ENCODE data around the gene HS1BP3.

Gene HS1BP3

GRCh38 chr2:20652673-20653575 is 2.0 kb upstream of the HS1BP3 start:
- Histone ChIP-seq H3K9me2 (replicated peaks; ENCODE audit: control insufficient read depth, low read length) (no peaks in the 10 kb centered on the region), H3K9me3 (ENCODE audit: control insufficient read depth, insufficient read depth, low read length) (no peaks in the 10 kb centered on the region), H3K4me3 (ENCODE audit: low read length) (no peak overlapping the region), H3F3A (ENCODE audit: control insufficient read depth, insufficient read depth) (no peaks in the 10 kb centered on the region), H3K4me1 (ENCODE audit: control insufficient read depth, low read length) (peaks cover 20% of the 10 kb centered on the region), H4K20me1 (ENCODE audit: control insufficient read depth, insufficient read depth, low read depth, low read length) (no peaks in the 10 kb centered on the region), H3K27ac (ENCODE audit: low read depth, low read length) (no peak overlapping the region), H3K79me2 (ENCODE audit: control insufficient read depth, low read length) (peaks cover 3% of the 10 kb centered on the region; the same call in 1 of the 2 replicates), H3K27me3 (ENCODE audit: control insufficient read depth, low read length) (peaks cover 20% of the 10 kb centered on the region), H3K36me3 (ENCODE audit: control insufficient read depth, low read length) (no peaks in the 10 kb centered on the region), H3K4me2 (ENCODE audit: low read length) (no peak overlapping the region)
- TF ChIP-seq CTCF (IDR thresholded peaks at IDR 0.05; ENCODE audit: low read depth, low read length, poor library complexity, severe bottlenecking) = no peak
- TF ChIP-seq EZH2phosphoT487 (IDR thresholded peaks at IDR 0.05; ENCODE audit: borderline replicate concordance, low read length) = no peak

- H4K20me1 ChIP-seq (ENCODE audit: control insufficient read depth, insufficient read depth, low read depth, low read length) = no peaks in the 10 kb centered on the region
- no peaks in the 10 kb centered on the region for H3F3A ChIP-seq (ENCODE audit: control insufficient read depth, insufficient read depth)
- H3K4me1 ChIP-seq (ENCODE audit: control insufficient read depth, low read length) = peaks cover 21% of the 10 kb centered on the region
- H3K9me2 ChIP-seq (replicated peaks; ENCODE audit: control insufficient read depth, low read length) = no peaks in the 10 kb centered on the region
- no peak overlapping the region for H3K27ac ChIP-seq (ENCODE audit: low read depth, low read length)
- H3K36me3 ChIP-seq (ENCODE audit: control insufficient read depth, low read length) = no peaks in the 10 kb centered on the region
- no peak overlapping the region for H3K4me3 ChIP-seq (ENCODE audit: low read length)
- H3K9me3 ChIP-seq (ENCODE audit: control insufficient read depth, insufficient read depth, low read length) = no peaks in the 10 kb centered on the region
- peaks cover 12% of the 10 kb centered on the region for H3K27me3 ChIP-seq (ENCODE audit: control insufficient read depth, low read length)
- peaks cover 3% of the 10 kb centered on the region; the same call in 1 of the 2 replicates for H3K79me2 ChIP-seq (ENCODE audit: control insufficient read depth, low read length)
- H3K4me2 ChIP-seq (ENCODE audit: low read length) = no peak overlapping the region
- no peak for TF ChIP-seq EZH2phosphoT487 (IDR thresholded peaks at IDR 0.05; ENCODE audit: borderline replicate concordance, low read length)
- no peak for TF ChIP-seq CTCF (IDR thresholded peaks at IDR 0.05; ENCODE audit: low read depth, low read length, poor library complexity, severe bottlenecking)
These were observed 1.2 kb upstream of the HS1BP3 start for GRCh38 chr2:20652141-20652540.

GRCh38 chr2:20651731-20652099 is 817 bp upstream of the HS1BP3 start:
- no peaks in the 10 kb centered on the region for H4K20me1 ChIP-seq (ENCODE audit: control insufficient read depth, insufficient read depth, low read depth, low read length)
- peaks cover 3% of the 10 kb centered on the region; the same call in 1 of the 2 replicates for H3K79me2 ChIP-seq (ENCODE audit: control insufficient read depth, low read length)
- peaks cover 21% of the 10 kb centered on the region for H3K4me1 ChIP-seq (ENCODE audit: control insufficient read depth, low read length)
- H3K9me2 ChIP-seq (replicated peaks; ENCODE audit: control insufficient read depth, low read length) = no peaks in the 10 kb centered on the region
- peaks cover 8% of the 10 kb centered on the region for H3K27me3 ChIP-seq (ENCODE audit: control insufficient read depth, low read length)
- H3K9me3 ChIP-seq (ENCODE audit: control insufficient read depth, insufficient read depth, low read length) = no peaks in the 10 kb centered on the region
- peak overlapping the region; percentile 97 for H3K4me2 ChIP-seq (ENCODE audit: low read length)
- H3F3A ChIP-seq (ENCODE audit: control insufficient read depth, insufficient read depth) = no peaks in the 10 kb centered on the region
- TF ChIP-seq CTCF (IDR thresholded peaks at IDR 0.05; ENCODE audit: low read depth, low read length, poor library complexity, severe bottlenecking) = no peak
- TF ChIP-seq EZH2phosphoT487 (IDR thresholded peaks at IDR 0.05; ENCODE audit: borderline replicate concordance, low read length) = no peak
- no peaks in the 10 kb centered on the region for H3K36me3 ChIP-seq (ENCODE audit: control insufficient read depth, low read length)
- no peak overlapping the region for H3K27ac ChIP-seq (ENCODE audit: low read depth, low read length)
- peak overlapping the region; percentile 87 for H3K4me3 ChIP-seq (ENCODE audit: low read length)

All from DOHH2 (cell line).